Measurements from ENCODE around the gene PRRT2. TPM values are rescaled to one million over a fixed set of nuclear protein-coding genes. Genes with fewer than 3 reads are reported as not detected.
A peak's percentile ranks its signal among the peaks of the same experiment; 100 is the strongest.
"Not testable (repeated sequence)": the region's sequence is repeated elsewhere in the genome, so short reads cannot be mapped to it uniquely, and the experiment has no call there.

The PRRT2 gene
- total RNA-seq, 2 donors from 2014 or later: 1.2 to 9.1 TPM

DNA sequence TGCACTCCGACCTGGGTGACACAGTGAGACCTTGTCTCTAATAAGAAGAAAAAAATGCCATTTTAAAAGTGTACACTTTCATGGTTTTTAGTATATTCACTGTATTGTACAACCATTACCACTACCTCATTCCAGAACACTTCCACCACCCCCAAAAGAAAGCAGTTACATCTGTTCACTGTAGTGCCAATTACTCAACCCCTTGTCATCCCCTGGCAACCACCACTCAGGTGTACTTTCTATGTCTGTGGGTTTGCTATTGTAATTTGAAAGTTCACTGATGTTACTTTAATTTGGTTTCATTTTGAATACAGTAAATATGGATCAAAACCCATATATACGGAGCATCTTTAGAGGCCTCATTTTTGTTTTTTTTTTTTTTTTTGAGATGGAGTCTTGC is 27.8 kb upstream of the PRRT2 start:
- H3K27me3 Mint-ChIP-seq: no peaks in the 10 kb centered on the region
- H3K4me3 Mint-ChIP-seq: peak overlapping the region; percentile 79
- H3K36me3 Mint-ChIP-seq (ENCODE audit: low read depth): no peaks in the 10 kb centered on the region
- ATAC-seq (replicated peaks): peak; percentile 96
- peaks cover 13% of the 10 kb centered on the region for H3K4me1 Mint-ChIP-seq
- H3K9me3 Mint-ChIP-seq: no peaks in the 10 kb centered on the region
- peak overlapping the region; percentile 58 for H3K27ac Mint-ChIP-seq

DNA sequence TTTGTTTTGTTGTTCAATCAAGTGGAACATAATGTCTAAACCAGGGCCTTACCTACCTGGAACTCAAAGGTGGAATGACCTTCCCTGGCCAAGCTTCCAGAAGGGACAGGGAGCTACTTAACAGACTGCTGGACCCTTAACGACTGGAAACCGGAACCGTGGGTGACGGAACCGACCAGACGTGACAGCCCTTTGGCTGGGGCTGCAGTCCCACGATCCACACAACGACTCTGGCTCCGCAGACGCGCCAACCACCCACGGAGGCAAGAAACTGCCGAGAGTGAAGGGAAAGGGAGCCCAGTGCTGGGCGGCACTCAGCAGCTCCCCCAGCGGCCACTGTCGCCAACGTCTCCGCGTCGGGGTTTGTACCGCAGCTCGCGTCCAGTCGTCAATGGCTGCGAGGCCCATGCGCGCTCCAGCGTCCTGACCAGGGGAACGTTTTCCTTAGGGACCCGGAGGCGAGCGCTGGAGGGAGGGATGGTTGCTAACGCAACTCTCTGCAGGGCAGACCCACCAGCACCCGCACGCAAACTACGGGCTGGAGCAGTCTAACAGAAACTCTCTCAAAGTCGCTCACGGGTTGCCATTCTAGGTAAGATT is 27.0 kb upstream of the PRRT2 start:
- peaks cover under 1% of the 10 kb centered on the region for H3K36me3 Mint-ChIP-seq (ENCODE audit: low read depth)
- no peaks in the 10 kb centered on the region for H3K9me3 Mint-ChIP-seq
- peaks cover 13% of the 10 kb centered on the region for H3K4me1 Mint-ChIP-seq
- peak; percentile 80 for ATAC-seq (replicated peaks)
- H3K27ac Mint-ChIP-seq: no peak overlapping the region
- peak overlapping the region; percentile 79 for H3K4me3 Mint-ChIP-seq
- H3K27me3 Mint-ChIP-seq: no peaks in the 10 kb centered on the region

DNA sequence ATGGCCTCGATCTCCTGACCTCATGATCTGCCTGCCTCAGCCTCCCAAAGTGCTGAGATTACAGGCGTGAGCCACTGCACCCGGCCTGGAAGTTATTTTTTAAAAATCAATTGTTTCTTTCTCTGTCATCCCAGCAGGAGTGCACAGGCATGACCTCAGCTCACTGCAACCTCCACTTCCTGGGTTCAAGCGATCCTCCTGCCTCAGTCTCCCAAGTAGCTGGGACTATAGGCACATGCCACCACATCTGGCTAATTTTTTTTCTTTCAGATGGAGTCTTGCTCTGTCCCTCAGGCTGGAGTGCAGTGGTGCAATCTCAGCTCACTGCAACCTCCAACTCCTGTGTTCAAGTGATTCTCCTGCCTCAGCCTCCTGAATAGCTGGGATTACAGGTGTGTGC is 24.8 kb upstream of the PRRT2 start:
- not testable (repeated sequence) for H3K9me3 Mint-ChIP-seq; H3K27me3 Mint-ChIP-seq; H3K27ac Mint-ChIP-seq; ATAC-seq (replicated peaks); H3K4me3 Mint-ChIP-seq
- Mint-ChIP-seq H3K4me1 (peaks cover 19% of the 10 kb centered on the region), H3K36me3 (ENCODE audit: low read depth) (peaks cover 21% of the 10 kb centered on the region)

- peak; percentile 9 for ATAC-seq (replicated peaks)
- H3K4me3 Mint-ChIP-seq: peak overlapping the region; percentile 97
- H3K36me3 Mint-ChIP-seq (ENCODE audit: low read depth): peaks cover 36% of the 10 kb centered on the region
- no peaks in the 10 kb centered on the region for H3K9me3 Mint-ChIP-seq
- no peaks in the 10 kb centered on the region for H3K27me3 Mint-ChIP-seq
- peaks cover 28% of the 10 kb centered on the region for H3K4me1 Mint-ChIP-seq
- peak overlapping the region; percentile 87 for H3K27ac Mint-ChIP-seq
These were observed 22.2 kb upstream of the PRRT2 start for GRCh38 chr16:29789775-29790182.

DNA sequence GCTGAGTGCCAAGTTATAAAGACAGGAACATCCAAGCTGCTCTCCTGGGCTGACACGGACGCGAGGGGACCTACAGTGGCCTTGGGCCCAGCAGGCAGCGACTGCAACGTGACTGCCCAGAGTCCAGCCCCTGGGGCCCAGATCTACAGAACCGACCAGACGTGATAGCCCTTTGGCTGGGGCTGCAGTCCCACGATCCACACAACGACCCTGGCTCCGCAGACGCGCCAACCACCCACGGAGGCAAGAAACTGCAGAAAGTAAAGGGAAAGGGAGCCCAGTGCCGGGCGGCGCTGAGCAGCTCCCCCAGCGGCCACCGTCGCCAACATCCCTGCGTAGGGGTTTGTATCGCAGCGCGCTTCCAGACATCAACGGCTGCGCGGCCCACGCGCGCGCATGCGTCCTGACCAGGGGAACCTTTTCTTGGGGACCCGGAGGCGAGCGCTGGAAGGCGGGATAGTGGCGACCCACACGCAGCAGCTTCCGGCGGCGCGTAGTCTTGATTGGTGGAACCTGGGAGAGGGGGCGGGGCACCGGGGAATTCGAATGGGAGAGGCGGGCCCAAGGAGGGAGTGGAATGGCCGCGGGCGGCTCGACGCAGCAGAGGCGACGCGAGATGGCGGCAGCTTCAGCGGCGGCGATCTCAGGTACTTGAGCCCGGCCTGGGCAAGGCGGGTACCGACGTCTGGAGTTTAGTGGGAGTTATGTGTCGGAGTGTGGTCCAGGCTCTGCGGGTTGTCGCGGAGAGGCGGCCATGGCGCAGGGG is 21.6 kb upstream of the PRRT2 start, which contains the start of gene KIF22:
TSS of gene KIF22 (plus strand) at position 569 of the 766 bp plus-strand sequence. CDS start at position 578, 9 bp downstream.
- Mint-ChIP-seq H3K4me1 (peaks cover 23% of the 10 kb centered on the region), H3K9me3 (no peaks in the 10 kb centered on the region), H3K27me3 (no peaks in the 10 kb centered on the region), H3K27ac (peak within 1 kb of the TSS; percentile 87), H3K4me3 (peak within 1 kb of the TSS; percentile 97), H3K36me3 (ENCODE audit: low read depth) (peaks cover 42% of the 10 kb centered on the region)
- peak; percentile 97 for ATAC-seq (replicated peaks)

DNA sequence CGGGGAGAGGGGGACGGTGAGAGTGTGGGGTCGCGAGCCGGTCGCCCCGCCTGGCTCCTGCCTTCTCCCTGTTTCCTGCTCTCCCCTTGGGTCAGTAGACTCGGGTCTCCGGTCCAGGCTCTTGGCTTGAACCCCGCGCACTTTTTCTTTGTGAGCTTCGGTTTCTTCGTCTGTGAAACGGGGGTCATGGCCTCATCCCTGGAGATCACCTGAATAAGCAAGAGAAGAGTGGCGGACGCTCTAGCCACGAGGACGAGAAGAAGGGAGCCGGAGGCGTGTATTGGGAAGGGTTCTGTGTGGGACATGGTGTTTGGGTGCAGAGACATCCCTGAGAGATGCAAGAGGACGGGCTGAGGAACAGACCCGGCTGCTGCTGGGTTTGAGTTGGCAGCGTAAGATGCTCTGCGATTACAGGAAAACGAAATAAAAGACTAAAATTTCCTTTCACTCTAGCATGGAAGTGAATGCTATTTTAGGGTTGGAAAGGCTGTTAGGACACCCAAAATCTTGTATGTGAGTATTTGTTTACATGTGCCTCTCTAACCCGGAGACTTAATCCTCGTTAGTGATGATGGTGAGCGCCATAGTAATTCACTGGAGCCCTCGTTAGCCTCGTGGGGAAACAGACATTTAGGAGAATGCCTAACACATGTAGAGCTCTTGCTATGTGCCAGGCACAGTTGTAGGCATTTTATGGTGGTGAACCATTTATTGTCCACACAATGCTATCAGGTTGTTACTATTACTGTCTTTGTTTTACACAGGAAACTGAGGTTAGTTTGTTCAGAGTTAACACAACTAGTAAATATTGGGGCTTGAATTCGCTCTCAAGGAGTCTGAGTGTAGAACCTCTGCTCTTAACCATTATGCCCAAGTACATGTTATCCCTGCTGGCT is 20.8 kb upstream of the PRRT2 start:
- ATAC-seq (replicated peaks): peak; percentile 7
- Mint-ChIP-seq H3K36me3 (ENCODE audit: low read depth) (peaks cover 50% of the 10 kb centered on the region), H3K4me1 (peaks cover 20% of the 10 kb centered on the region), H3K27me3 (no peaks in the 10 kb centered on the region), H3K27ac (peak overlapping the region; percentile 87), H3K4me3 (peak overlapping the region; percentile 97), H3K9me3 (no peaks in the 10 kb centered on the region)

DNA sequence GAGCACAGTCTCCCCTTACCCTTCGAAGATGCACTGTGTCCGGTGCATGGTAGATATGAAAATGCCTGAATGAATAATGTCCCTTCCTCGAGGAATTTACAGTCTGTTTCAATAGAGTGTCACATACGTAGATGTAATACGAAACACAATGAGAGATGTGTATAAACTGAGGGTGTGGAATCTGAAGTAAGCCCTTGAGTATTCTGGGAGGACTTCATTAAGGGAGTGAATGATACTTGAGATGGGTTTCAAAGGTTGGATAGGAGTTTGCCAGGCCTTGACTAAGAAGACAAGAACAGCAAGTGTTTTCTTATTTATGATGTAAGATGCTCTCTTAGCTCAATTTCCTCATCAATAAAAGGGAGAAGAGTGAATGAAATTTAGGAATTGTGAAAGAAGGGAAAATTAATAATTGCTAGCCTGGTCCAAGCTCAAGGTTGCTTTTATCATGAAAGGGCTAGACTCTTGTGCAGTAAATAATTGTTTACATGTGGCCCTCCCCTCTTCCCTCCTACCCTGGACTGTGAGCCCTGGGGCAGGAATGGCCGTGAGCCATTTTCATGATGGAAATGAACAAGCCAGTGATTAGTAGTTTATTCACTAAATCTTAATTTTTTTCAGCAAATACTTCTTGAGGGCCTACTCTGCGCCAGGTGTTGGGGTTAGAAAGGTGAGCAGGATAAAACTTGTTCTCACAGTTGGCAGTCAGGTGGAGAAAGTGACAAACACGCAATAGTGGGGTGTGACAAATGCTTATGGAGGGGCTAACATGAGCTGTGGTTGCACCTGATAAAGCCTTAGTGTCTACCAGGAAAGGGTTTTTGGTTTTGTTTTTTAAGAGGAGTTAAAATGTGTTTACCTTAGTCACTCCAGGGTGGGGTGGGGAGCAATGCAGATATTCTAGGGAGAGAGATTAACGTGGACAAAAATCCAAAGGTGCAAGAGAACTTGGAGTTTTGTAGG is 19.9 kb upstream of the PRRT2 start:
- Mint-ChIP-seq H3K27ac (peak overlapping the region; percentile 51), H3K27me3 (no peaks in the 10 kb centered on the region), H3K36me3 (ENCODE audit: low read depth) (peaks cover 59% of the 10 kb centered on the region), H3K4me1 (peaks cover 20% of the 10 kb centered on the region), H3K4me3 (peak overlapping the region; percentile 97), H3K9me3 (no peaks in the 10 kb centered on the region)
- no peak for ATAC-seq (replicated peaks)

DNA sequence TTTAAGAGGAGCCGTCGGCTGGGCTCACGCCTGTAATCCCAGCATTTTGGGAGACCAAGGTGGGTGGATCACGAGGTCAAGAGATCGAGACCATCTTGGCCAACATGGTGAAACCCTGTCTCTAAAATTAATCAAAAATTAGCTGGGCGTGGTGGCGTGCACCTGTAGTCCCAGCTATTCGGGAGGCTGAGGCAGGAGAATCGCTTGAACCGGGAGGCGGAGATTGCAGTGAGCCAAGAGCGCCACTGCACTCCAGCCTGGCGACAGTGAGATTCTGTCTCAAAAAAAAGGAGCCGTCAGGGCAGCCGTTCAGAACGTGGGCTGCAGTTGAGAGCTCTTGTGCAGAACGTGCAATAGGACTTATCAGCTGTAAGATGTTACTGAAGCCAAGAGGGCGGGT is 18.8 kb upstream of the PRRT2 start:
- not testable (repeated sequence) for H3K9me3 Mint-ChIP-seq; H3K27me3 Mint-ChIP-seq; ATAC-seq (replicated peaks)
- H3K4me3 Mint-ChIP-seq: peak overlapping the region; percentile 97
- peaks cover 20% of the 10 kb centered on the region for H3K4me1 Mint-ChIP-seq
- peaks cover 70% of the 10 kb centered on the region for H3K36me3 Mint-ChIP-seq (ENCODE audit: low read depth)
- peak overlapping the region; percentile 1 for H3K27ac Mint-ChIP-seq

GRCh38 chr16:29794231-29794710 is 17.7 kb upstream of the PRRT2 start:
- H3K36me3 Mint-ChIP-seq (ENCODE audit: low read depth): peaks cover 81% of the 10 kb centered on the region
- no peaks in the 10 kb centered on the region for H3K27me3 Mint-ChIP-seq
- H3K4me1 Mint-ChIP-seq: peaks cover 20% of the 10 kb centered on the region
- ATAC-seq (replicated peaks): no peak
- no peak overlapping the region for H3K27ac Mint-ChIP-seq
- no peaks in the 10 kb centered on the region for H3K9me3 Mint-ChIP-seq
- no peak overlapping the region for H3K4me3 Mint-ChIP-seq

- H3K27me3 Mint-ChIP-seq: no peaks in the 10 kb centered on the region
- peaks cover 16% of the 10 kb centered on the region for H3K4me1 Mint-ChIP-seq
- peak overlapping the region; percentile 92 for H3K4me3 Mint-ChIP-seq
- H3K27ac Mint-ChIP-seq: peak overlapping the region; percentile 97
- ATAC-seq (replicated peaks): no peak
- no peaks in the 10 kb centered on the region for H3K9me3 Mint-ChIP-seq
- peaks cover 84% of the 10 kb centered on the region for H3K36me3 Mint-ChIP-seq (ENCODE audit: low read depth)
These were observed 9.5 kb upstream of the PRRT2 start for GRCh38 chr16:29802416-29802935.

GRCh38 chr16:29804020-29804419 is 8.0 kb upstream of the PRRT2 start:
- Mint-ChIP-seq H3K36me3 (ENCODE audit: low read depth) (peaks cover 84% of the 10 kb centered on the region), H3K27ac (peak overlapping the region; percentile 97), H3K4me1 (peaks cover 22% of the 10 kb centered on the region), H3K4me3 (peak overlapping the region; percentile 92), H3K27me3 (no peaks in the 10 kb centered on the region), H3K9me3 (no peaks in the 10 kb centered on the region)
- ATAC-seq (replicated peaks): no peak

DNA sequence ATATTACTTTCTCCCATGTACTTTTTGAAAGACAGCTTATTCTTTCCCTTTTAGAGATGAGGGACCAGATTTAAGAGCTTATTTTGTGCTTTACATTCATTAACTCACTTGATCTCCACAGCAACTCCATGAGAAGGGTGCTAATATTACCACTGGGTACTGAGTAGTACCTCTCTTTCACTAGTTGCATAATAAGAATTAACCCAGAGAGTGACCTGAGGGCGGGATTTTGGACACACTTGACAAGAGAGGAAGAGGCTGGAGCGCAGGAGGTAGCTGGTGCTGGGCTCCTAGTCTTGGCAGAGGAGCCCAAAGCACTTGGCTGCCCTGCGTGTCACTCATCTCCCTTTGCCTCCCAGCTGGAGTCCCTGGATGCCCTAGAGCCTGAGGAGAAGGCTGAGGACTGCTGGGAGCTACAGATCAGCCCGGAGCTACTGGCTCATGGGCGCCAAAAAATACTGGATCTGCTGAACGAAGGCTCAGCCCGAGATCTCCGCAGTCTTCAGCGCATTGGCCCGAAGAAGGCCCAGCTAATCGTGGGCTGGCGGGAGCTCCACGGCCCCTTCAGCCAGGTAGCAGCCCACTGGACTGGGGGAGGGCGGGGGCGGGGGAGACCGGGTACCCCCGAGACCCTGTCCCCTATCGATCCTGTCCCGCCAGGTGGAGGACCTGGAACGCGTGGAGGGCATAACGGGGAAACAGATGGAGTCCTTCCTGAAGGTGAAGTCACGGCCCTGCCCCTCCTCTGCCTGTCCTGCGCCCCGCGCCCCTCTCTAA is 7.3 kb upstream of the PRRT2 start:
- Mint-ChIP-seq H3K4me3 (peak overlapping the region; percentile 92), H3K36me3 (ENCODE audit: low read depth) (peaks cover 84% of the 10 kb centered on the region), H3K9me3 (no peaks in the 10 kb centered on the region), H3K4me1 (peaks cover 22% of the 10 kb centered on the region), H3K27me3 (no peaks in the 10 kb centered on the region), H3K27ac (peak overlapping the region; percentile 97)
- no peak for ATAC-seq (replicated peaks)
